Measurements from ENCODE around the gene PDLIM4. TPM values are rescaled to one million over a fixed set of nuclear protein-coding genes. Genes with fewer than 3 reads are reported as not detected.

PDLIM4 gene
- total RNA-seq, 2 donors from 2014 or later: 35.9 to 50.2 TPM

DNA sequence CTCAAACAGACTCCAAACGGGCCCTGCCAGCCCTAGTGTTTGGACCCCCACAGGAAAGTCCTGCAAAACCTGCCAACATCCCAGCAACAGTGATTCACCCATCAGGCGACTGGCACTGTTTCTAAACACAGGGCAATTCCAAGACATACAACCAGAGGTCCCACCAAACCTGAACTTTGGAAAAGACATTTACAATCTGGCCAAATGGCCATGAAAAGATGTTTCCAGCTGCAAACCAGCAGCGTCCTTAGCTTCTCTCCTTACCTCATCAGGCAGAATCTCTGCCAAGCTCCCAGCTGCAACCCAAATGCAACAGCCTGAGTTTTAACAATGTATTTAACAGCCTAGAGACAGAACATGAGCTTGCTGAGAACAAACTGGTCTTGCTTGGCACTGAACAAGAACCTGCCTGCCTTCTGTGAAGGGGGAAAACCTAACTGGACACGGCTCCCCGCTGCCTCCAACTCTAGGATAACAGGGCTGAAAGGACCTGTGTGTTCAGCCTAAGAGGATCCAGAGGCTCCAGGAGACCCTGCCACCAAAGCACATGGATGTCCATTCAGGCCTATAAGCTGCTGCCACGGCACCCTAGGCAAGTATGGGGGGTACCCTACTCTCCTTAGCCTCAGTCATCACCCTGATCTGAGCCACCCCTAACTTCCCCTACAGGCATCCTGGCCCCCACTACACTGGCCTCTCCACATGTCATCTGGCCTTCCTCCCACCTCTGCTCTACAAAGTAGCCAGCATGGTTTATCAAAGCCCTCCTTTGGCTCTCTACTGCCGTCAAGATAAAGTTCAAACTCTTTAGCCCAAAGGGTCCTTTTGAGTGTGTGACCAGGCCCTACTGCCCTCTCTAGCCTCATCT lies 35.5 kb upstream of the PDLIM4 start:
- Histone ChIP-seq H3K27ac (peak overlapping the region; percentile 46 to 52), H3K27me3 (replicated peaks; ENCODE audit: insufficient read depth) (no peaks in the 10 kb centered on the region), H3K4me3 (no peak overlapping the region), H3K9me3 (no peaks in the 10 kb centered on the region), H3K36me3 (no peaks in the 10 kb centered on the region), H3K4me1 (replicated peaks) (peaks cover 17% of the 10 kb centered on the region)
- intact Hi-C loops (cut with DNase I): no loop called here
- peak; percentile 79 for DNase-seq (ENCODE audit: low spot score)
- TF ChIP-seq POLR2AphosphoS5 (IDR thresholded peaks at IDR 0.05) (peak; percentile 92), POLR2A (IDR thresholded peaks at IDR 0.05) (no peak)
- TF ChIP-seq, protein P1, sequence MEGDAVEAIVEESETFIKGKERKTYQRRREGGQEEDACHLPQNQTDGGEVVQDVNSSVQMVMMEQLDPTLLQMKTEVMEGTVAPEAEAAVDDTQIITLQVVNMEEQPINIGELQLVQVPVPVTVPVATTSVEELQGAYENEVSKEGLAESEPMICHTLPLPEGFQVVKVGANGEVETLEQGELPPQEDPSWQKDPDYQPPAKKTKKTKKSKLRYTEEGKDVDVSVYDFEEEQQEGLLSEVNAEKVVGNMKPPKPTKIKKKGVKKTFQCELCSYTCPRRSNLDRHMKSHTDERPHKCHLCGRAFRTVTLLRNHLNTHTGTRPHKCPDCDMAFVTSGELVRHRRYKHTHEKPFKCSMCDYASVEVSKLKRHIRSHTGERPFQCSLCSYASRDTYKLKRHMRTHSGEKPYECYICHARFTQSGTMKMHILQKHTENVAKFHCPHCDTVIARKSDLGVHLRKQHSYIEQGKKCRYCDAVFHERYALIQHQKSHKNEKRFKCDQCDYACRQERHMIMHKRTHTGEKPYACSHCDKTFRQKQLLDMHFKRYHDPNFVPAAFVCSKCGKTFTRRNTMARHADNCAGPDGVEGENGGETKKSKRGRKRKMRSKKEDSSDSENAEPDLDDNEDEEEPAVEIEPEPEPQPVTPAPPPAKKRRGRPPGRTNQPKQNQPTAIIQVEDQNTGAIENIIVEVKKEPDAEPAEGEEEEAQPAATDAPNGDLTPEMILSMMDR (IDR thresholded peaks at IDR 0.05): peak in 2 of 4 experiments; percentile 12 to 13
- 22% methylated on average over 7 of the region's 7 CpGs for WGBS

DNA sequence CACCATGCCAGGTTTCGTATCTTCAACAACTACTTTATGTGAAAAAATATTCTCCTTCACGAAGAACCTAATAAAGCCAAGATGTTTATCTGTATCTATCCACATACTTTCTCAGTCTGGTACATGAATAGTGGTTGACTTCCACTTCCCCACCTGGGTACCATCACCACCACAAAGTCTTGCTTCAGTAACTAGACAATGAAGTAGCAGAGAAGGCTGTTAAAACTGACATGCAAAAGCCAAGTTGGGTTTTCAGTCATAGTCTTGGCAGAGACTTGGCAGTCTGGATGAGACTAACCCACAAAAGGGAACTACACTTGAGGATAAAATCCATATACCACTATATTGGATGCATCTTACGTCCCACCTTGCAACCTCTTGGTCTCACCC lies 34.9 kb upstream of the PDLIM4 start:
- H3K4me3 ChIP-seq: no peak overlapping the region
- H3K27ac ChIP-seq: peak overlapping the region in 1 of 2 donors; percentile 46
- WGBS: 53% methylated on average over 3 of the region's 3 CpGs
- no peaks in the 10 kb centered on the region for H3K36me3 ChIP-seq
- H3K27me3 ChIP-seq (replicated peaks; ENCODE audit: insufficient read depth): no peaks in the 10 kb centered on the region
- peaks cover 17% of the 10 kb centered on the region for H3K4me1 ChIP-seq (replicated peaks)
- no peak for DNase-seq (ENCODE audit: low spot score)
- H3K9me3 ChIP-seq: no peaks in the 10 kb centered on the region
- TF ChIP-seq POLR2A (IDR thresholded peaks at IDR 0.05): no peak
- TF ChIP-seq, protein P1 (IDR thresholded peaks at IDR 0.05): no peak
- no peak for TF ChIP-seq POLR2AphosphoS5 (IDR thresholded peaks at IDR 0.05)
- intact Hi-C loops (cut with DNase I): no loop called here

DNA sequence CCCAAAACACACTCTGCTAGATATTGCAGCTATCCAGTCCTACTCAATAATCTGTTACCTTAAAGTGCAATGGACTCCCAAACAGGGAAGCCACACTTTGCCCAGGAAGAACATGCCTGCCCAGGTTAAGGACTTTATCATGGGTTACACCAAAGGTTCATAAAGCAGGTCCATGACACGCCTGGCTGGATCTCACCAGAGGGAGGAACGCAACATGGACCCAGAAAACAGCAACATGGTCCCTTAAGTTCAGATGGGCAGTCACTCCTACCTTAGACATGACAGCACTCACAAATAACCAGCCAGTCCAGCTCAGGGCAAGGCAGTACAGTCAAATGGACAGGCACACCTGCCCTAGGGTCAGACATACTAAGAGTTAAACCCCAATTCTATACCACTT lies 33.6 kb upstream of the PDLIM4 start:
- H3K4me3 ChIP-seq: no peak overlapping the region
- peak overlapping the region; percentile 29 to 55 for H3K27ac ChIP-seq
- WGBS: 100% methylated on average over 2 of the region's 2 CpGs
- H3K36me3 ChIP-seq: no peaks in the 10 kb centered on the region
- DNase-seq (ENCODE audit: low spot score): no peak
- no peaks in the 10 kb centered on the region for H3K9me3 ChIP-seq
- TF ChIP-seq, protein P1 (IDR thresholded peaks at IDR 0.05): no peak
- TF ChIP-seq POLR2A (IDR thresholded peaks at IDR 0.05) (no peak), POLR2AphosphoS5 (IDR thresholded peaks at IDR 0.05) (no peak)
- intact Hi-C loops (cut with DNase I): no loop called here
- peaks cover 14% of the 10 kb centered on the region for H3K4me1 ChIP-seq (replicated peaks)
- no peaks in the 10 kb centered on the region for H3K27me3 ChIP-seq (replicated peaks; ENCODE audit: insufficient read depth)

DNA sequence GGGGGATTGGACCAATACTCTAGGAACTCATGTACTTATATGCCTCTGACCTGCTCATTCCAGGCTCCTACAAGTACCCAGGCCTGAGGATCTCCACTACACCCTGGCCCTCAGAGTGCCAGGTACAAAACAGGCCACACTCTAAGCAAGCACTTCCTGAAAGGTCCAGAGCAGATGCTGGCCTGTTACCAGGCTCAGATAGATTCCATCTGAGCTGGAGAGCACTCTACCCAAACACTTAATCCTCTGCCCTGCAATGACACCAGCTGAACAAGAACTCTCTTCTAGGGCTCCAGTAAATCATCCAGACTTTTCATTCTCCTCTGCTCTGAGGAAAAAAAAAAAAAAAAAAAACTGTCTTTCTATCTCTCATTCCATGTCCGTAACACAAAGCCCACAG lies 32.8 kb upstream of the PDLIM4 start:
- peak overlapping the region; percentile 29 to 55 for H3K27ac ChIP-seq
- DNase-seq (ENCODE audit: low spot score): no peak
- no peaks in the 10 kb centered on the region for H3K9me3 ChIP-seq
- H3K36me3 ChIP-seq: no peaks in the 10 kb centered on the region
- TF ChIP-seq POLR2A (IDR thresholded peaks at IDR 0.05) (no peak), POLR2AphosphoS5 (IDR thresholded peaks at IDR 0.05) (no peak)
- TF ChIP-seq, protein P1 (IDR thresholded peaks at IDR 0.05): no peak
- WGBS: 19% methylated on average over 1 of the region's 1 CpG
- peaks cover 13% of the 10 kb centered on the region for H3K4me1 ChIP-seq (replicated peaks)
- H3K27me3 ChIP-seq (replicated peaks; ENCODE audit: insufficient read depth): no peaks in the 10 kb centered on the region
- H3K4me3 ChIP-seq: no peak overlapping the region
- intact Hi-C loops (cut with DNase I): loop anchor here (5.0 kb wide), 2 partner anchors 32 to 68 kb away; partner anchors contain the start of gene SLC22A4

All from prostate gland (tissue), 2 donors.